SK-N-SH (cell line): ENCODE results near the gene PCNT. TPM values are rescaled to one million over a fixed set of nuclear protein-coding genes. Genes with fewer than 3 reads are reported as not detected.

Experiments used
- CTCF ChIA-PET: fragments of 300-600, 350-600 bp; formaldehyde crosslinking; extraction: SDS; loops from one replicate; lab custom pipeline; 2021; lab: Yijun Ruan, JAX
- POLR2A ChIA-PET: fragments of 350-600 bp; sonication (Branson Sonifier 250); formaldehyde crosslinking; extraction: SDS; loops from one replicate; lab custom pipeline; 2020; ENCODE audit warnings: antibody characterized with exemption, inconsistent platforms; lab: Yijun Ruan, JAX
- DNase-seq: peaks from one replicate; pipeline ENCODE4 v3.0.0; 2012
- H2AFZ ChIP-seq: fragments of 200-600 bp; sonication (generic); 2 replicates; pipeline ENCODE4 v1.8.1; 2016; ENCODE audit warnings: antibody characterized with exemption, mild to moderate bottlenecking, low read depth
- H3F3A ChIP-seq: fragments of 200-600 bp; sonication (generic); replicated peaks from 2 replicates; pipeline ENCODE3; 2016; ENCODE audit warnings: antibody characterized with exemption, mild to moderate bottlenecking; ENCODE audit not compliant: insufficient read depth
- H3K27ac ChIP-seq, 2 experiments: fragments of 200-500 bp in 1 of 2; fragments of 200-600 bp in 1 of 2; sonication (Bioruptor generic) in 1 of 2; sonication (generic), shearing (Covaris generic) in 1 of 2; 2 replicates each; pipeline versions ENCODE4 v1.5.1 to v1.6.1; 2014 to 2016; ENCODE audit warnings: low read depth in 2 of 2, inconsistent platforms in 1 of 2, low read length in 1 of 2, mild to moderate bottlenecking in 1 of 2, mixed read lengths in 1 of 2
- H3K27me3 ChIP-seq: fragments of 200-600 bp; sonication (generic), shearing (Covaris generic); 2 replicates; pipeline ENCODE4 v1.6.1; 2016; ENCODE audit warnings: mixed run types; ENCODE audit not compliant: insufficient read depth
- H3K36me3 ChIP-seq, 2 experiments: fragments of 200-500 bp in 1 of 2; fragments of 200-600 bp in 1 of 2; sonication (Bioruptor generic) in 1 of 2; sonication (generic) in 1 of 2; replicated peaks in 1 of 2; 2 replicates each; pipeline versions ENCODE3 to v1.5.1; 2014 to 2016; ENCODE audit warnings: low read length in 1 of 2, mild to moderate bottlenecking in 1 of 2; ENCODE audit not compliant: insufficient read depth in 2 of 2, control insufficient read depth in 1 of 2
- H3K4me1 ChIP-seq, 2 experiments: fragments of 200-500 bp in 1 of 2; fragments of 200-600 bp in 1 of 2; sonication (Bioruptor generic) in 1 of 2; sonication (generic), shearing (Covaris generic) in 1 of 2; 2 replicates each; pipeline versions ENCODE4 v1.5.1 to v1.6.1; 2014 to 2016; ENCODE audit warnings: low read depth in 1 of 2, low read length in 1 of 2, mixed run types in 1 of 2; ENCODE audit not compliant: insufficient read depth in 2 of 2, control insufficient read depth in 1 of 2
- H3K4me2 ChIP-seq: fragments of 200-600 bp; sonication (generic), shearing (Covaris generic); 2 replicates; pipeline ENCODE4 v1.6.1; 2017; ENCODE audit warnings: mixed run types
- H3K4me3 ChIP-seq, 2 experiments: fragments of 200-500 bp in 1 of 2; fragments of 200-600 bp in 1 of 2; sonication (Bioruptor generic) in 1 of 2; sonication (generic), shearing (Covaris generic) in 1 of 2; 2 replicates each; pipeline versions ENCODE4 v1.5.1 to v1.8.1; 2014 to 2016; ENCODE audit warnings: low read depth in 2 of 2, inconsistent platforms in 1 of 2, low read length in 1 of 2, mild to moderate bottlenecking in 1 of 2, mixed read lengths in 1 of 2, moderate library complexity in 1 of 2
- H3K79me2 ChIP-seq: fragments of 200-600 bp; sonication (generic); 2 replicates; pipeline ENCODE4 v1.8.1; 2017; ENCODE audit warnings: mild to moderate bottlenecking; ENCODE audit not compliant: insufficient read depth
- H3K9ac ChIP-seq: fragments of 200-600 bp; sonication (generic); 2 replicates; pipeline ENCODE4 v1.6.1; 2017; ENCODE audit warnings: mixed run types
- H3K9me2 ChIP-seq: fragments of 200-600 bp; sonication (generic); 2 replicates; pipeline ENCODE4 v1.6.1; 2017; ENCODE audit warnings: mixed run types
- H3K9me3 ChIP-seq: fragments of 200-600 bp; sonication (generic); 2 replicates; pipeline ENCODE4 v1.6.1; 2017; ENCODE audit warnings: mixed run types, mild to moderate bottlenecking, moderate library complexity
- H4K20me1 ChIP-seq: fragments of 200-600 bp; sonication (generic); 2 replicates; pipeline ENCODE4 v1.6.1; 2017; ENCODE audit warnings: mild to moderate bottlenecking, mixed run types; ENCODE audit not compliant: insufficient read depth
- CHD2 ChIP-seq: fragments of 150-350 bp; IDR thresholded peaks from 2 replicates; pipeline ENCODE4 v1.6.1; 2018; ENCODE audit warnings: low read length; ENCODE audit not compliant: partially characterized antibody
- EP300 ChIP-seq, 2 experiments: IDR thresholded peaks; 2 replicates each; pipeline versions ENCODE4 v1.4.0 to v1.6.1; 2012; ENCODE audit warnings: borderline replicate concordance in 1 of 2, low read depth in 1 of 2, low read length in 1 of 2
- EZH2phosphoT487 ChIP-seq: fragments of 200-600 bp; sonication (generic); IDR thresholded peaks from 2 replicates; pipeline ENCODE4 v1.6.1; 2017; ENCODE audit warnings: low read depth, mixed run types, mild to moderate bottlenecking, antibody characterized with exemption, moderate library complexity, borderline replicate concordance
- FOXM1 ChIP-seq: IDR thresholded peaks from 2 replicates; pipeline ENCODE4 v1.4.0; 2012; ENCODE audit warnings: low read depth, mild to moderate bottlenecking
- GABPA ChIP-seq: IDR thresholded peaks from 2 replicates; pipeline ENCODE4 v1.4.0; 2012; ENCODE audit warnings: low read depth, mild to moderate bottlenecking
- GATA2 ChIP-seq: sonication (generic); formaldehyde crosslinking; IDR thresholded peaks from 2 replicates; pipeline ENCODE4 v1.5.0; 2020; ENCODE audit warnings: mild to moderate bottlenecking, missing genetic modification reagents
- JUND ChIP-seq: IDR thresholded peaks from 2 replicates; pipeline ENCODE4 v1.4.0; 2012
- MEF2A ChIP-seq: IDR thresholded peaks from 2 replicates; pipeline ENCODE4 v1.4.0; 2012; ENCODE audit warnings: low read depth, borderline replicate concordance
- MXI1 ChIP-seq: IDR thresholded peaks from 2 replicates; pipeline ENCODE4 v1.6.1; 2012; ENCODE audit warnings: mild to moderate bottlenecking, low read depth, low read length, improper control_type of control experiment
- NFIC ChIP-seq: IDR thresholded peaks from 2 replicates; pipeline ENCODE4 v1.4.0; 2012; ENCODE audit warnings: borderline replicate concordance
- NRF1 ChIP-seq: IDR thresholded peaks from 2 replicates; pipeline ENCODE4 v1.6.1; 2012; ENCODE audit warnings: low read depth, mild to moderate bottlenecking, low read length
- PBX3 ChIP-seq: IDR thresholded peaks from 2 replicates; pipeline ENCODE4; 2012
- POLR2AphosphoS5 ChIP-seq: IDR thresholded peaks from 2 replicates; pipeline ENCODE4 v1.6.1; 2012; ENCODE audit warnings: low read depth, low read length
- RFX5 ChIP-seq: IDR thresholded peaks from 2 replicates; pipeline ENCODE4 v1.6.1; 2012; ENCODE audit warnings: mild to moderate bottlenecking, improper control_type of control experiment, low read length
- RXRA ChIP-seq: IDR thresholded peaks from 2 replicates; pipeline ENCODE4 v1.4.0; 2012; ENCODE audit warnings: low read depth, mild to moderate bottlenecking, borderline replicate concordance
- SIN3A ChIP-seq: IDR thresholded peaks from 2 replicates; pipeline ENCODE4 v1.6.1; 2012; ENCODE audit warnings: low read depth, mild to moderate bottlenecking, low read length, moderate library complexity, borderline replicate concordance
- TCF12 ChIP-seq: IDR thresholded peaks from 2 replicates; pipeline ENCODE4 v1.4.0; 2012
- WGBS: methylation state at CpG from one replicate; pipeline ENCODE4 v1.1.6; 2017; ENCODE audit warnings: low lambda C conversion rate; 5-methylcytosine and 5-hydroxymethylcytosine counted together
- polyA plus RNA-seq, 3 experiments: library from polyadenylated mRNA; depleted of rRNA; stranded (reverse); fragments of >200 nt; gene quantifications; 2 replicates each; pipeline ENCODE4 v1.2.3, GENCODE V29; 2012
- TF ChIP-seq, protein P1 (sequence below): fragments of 200-600 bp; sonication (generic); IDR thresholded peaks from 2 replicates; pipeline ENCODE4 v1.6.1; 2017; ENCODE audit warnings: antibody characterized with exemption, mild to moderate bottlenecking, moderate library complexity
- TF ChIP-seq, protein P2 (sequence below): fragments of 150-350 bp; IDR thresholded peaks from 2 replicates; pipeline ENCODE4 v1.6.1; 2016; ENCODE audit warnings: mild to moderate bottlenecking, low read depth, low read length
- TF ChIP-seq, protein P3 (sequence below): IDR thresholded peaks from 2 replicates; pipeline ENCODE4 v1.4.0; 2012; ENCODE audit warnings: low read depth, borderline replicate concordance

PCNT gene
- polyA plus RNA-seq, 1 of the 3 experiments (the other 2 are of a cell fraction), result 15.7 TPM

- TF ChIP-seq, protein P1, sequence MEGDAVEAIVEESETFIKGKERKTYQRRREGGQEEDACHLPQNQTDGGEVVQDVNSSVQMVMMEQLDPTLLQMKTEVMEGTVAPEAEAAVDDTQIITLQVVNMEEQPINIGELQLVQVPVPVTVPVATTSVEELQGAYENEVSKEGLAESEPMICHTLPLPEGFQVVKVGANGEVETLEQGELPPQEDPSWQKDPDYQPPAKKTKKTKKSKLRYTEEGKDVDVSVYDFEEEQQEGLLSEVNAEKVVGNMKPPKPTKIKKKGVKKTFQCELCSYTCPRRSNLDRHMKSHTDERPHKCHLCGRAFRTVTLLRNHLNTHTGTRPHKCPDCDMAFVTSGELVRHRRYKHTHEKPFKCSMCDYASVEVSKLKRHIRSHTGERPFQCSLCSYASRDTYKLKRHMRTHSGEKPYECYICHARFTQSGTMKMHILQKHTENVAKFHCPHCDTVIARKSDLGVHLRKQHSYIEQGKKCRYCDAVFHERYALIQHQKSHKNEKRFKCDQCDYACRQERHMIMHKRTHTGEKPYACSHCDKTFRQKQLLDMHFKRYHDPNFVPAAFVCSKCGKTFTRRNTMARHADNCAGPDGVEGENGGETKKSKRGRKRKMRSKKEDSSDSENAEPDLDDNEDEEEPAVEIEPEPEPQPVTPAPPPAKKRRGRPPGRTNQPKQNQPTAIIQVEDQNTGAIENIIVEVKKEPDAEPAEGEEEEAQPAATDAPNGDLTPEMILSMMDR, result no peak
- no peak for TF ChIP-seq POLR2AphosphoS5
Measured at GRCh38 chr21:46352164-46352515, 28.2 kb downstream of the PCNT start (continued).

- ChIA-PET CTCF (no interaction called here), POLR2A (no interaction called here)
- H3K9me3 ChIP-seq, result no peaks in the 10 kb centered on the region
- no peak overlapping the region for H3K9ac ChIP-seq
- DNase-seq, result no peak
- H3K4me3 ChIP-seq, result no peak overlapping the region
- H3K27ac ChIP-seq, result no peak overlapping the region
- no peaks in the 10 kb centered on the region for H3K4me1 ChIP-seq
- no peak overlapping the region for H2AFZ ChIP-seq
- no peaks in the 10 kb centered on the region for H3K79me2 ChIP-seq
- no peak overlapping the region for H3K4me2 ChIP-seq
- H3K36me3 ChIP-seq, result peaks cover 24 to 76% of the 10 kb centered on the region in 2 experiments
- H3K27me3 ChIP-seq, result no peaks in the 10 kb centered on the region
- no peak for TF ChIP-seq PBX3
- no peak for TF ChIP-seq TCF12
- TF ChIP-seq SIN3A, result no peak
- no peak for TF ChIP-seq NRF1
- TF ChIP-seq, protein P2, sequence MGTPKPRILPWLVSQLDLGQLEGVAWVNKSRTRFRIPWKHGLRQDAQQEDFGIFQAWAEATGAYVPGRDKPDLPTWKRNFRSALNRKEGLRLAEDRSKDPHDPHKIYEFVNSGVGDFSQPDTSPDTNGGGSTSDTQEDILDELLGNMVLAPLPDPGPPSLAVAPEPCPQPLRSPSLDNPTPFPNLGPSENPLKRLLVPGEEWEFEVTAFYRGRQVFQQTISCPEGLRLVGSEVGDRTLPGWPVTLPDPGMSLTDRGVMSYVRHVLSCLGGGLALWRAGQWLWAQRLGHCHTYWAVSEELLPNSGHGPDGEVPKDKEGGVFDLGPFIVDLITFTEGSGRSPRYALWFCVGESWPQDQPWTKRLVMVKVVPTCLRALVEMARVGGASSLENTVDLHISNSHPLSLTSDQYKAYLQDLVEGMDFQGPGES, result no peak
- TF ChIP-seq, protein P3, sequence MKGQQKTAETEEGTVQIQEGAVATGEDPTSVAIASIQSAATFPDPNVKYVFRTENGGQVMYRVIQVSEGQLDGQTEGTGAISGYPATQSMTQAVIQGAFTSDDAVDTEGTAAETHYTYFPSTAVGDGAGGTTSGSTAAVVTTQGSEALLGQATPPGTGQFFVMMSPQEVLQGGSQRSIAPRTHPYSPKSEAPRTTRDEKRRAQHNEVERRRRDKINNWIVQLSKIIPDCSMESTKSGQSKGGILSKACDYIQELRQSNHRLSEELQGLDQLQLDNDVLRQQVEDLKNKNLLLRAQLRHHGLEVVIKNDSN, result no peak
- no peak for TF ChIP-seq EP300 (IDR thresholded peaks at IDR 0.05; ENCODE audit: borderline replicate concordance in 1 of 2, low read depth in 1 of 2, low read length in 1 of 2)
- no peak for TF ChIP-seq NFIC
- TF ChIP-seq JUND, result no peak
- no peak for TF ChIP-seq GATA2 (CRISPR knock-in tag)
- WGBS, result 93% methylated on average over 14 of the region's 14 CpGs
- no peaks in the 10 kb centered on the region for H3F3A ChIP-seq
- H3K9me2 ChIP-seq, result no peaks in the 10 kb centered on the region
- H4K20me1 ChIP-seq, result no peaks in the 10 kb centered on the region
Measured at GRCh38 chr21:46352913-46353312, 29.0 kb downstream of the PCNT start.

GRCh38 chr21:46354046-46354445 is 30.1 kb downstream of the PCNT start:
- no peak overlapping the region for H3K4me2 ChIP-seq
- CTCF ChIA-PET, result no interaction called here
- no peak overlapping the region for H2AFZ ChIP-seq
- no peaks in the 10 kb centered on the region for H3K9me3 ChIP-seq
- no peaks in the 10 kb centered on the region for H3F3A ChIP-seq
- 94% methylated on average over 12 of the region's 16 CpGs for WGBS
- H3K27me3 ChIP-seq, result no peaks in the 10 kb centered on the region
- peaks cover 19 to 77% of the 10 kb centered on the region in 2 experiments for H3K36me3 ChIP-seq
- no peaks in the 10 kb centered on the region for H4K20me1 ChIP-seq
- H3K9ac ChIP-seq, result no peak overlapping the region
- H3K79me2 ChIP-seq, result no peaks in the 10 kb centered on the region
- POLR2A ChIA-PET, result no interaction called here
- H3K4me3 ChIP-seq, result no peak overlapping the region
- DNase-seq, result no peak
- H3K27ac ChIP-seq, result no peak overlapping the region
- no peaks in the 10 kb centered on the region for H3K9me2 ChIP-seq
- H3K4me1 ChIP-seq, result no peaks in the 10 kb centered on the region
- TF ChIP-seq MXI1 (no peak), RXRA (no peak), RFX5 (no peak), MEF2A (no peak), GABPA (no peak), EZH2phosphoT487 (no peak), CHD2 (no peak), FOXM1 (no peak), PBX3 (no peak)
- TF ChIP-seq, protein P1, result no peak
